Myometrial cell (primary cell): ENCODE data around the gene TNFSF15. TPM values are rescaled to one million over a fixed set of nuclear protein-coding genes. Genes with fewer than 3 reads are reported as not detected.

Experiments
- total RNA-seq: library from RNA; depleted of rRNA; stranded (reverse); fragments of >200 nt; gene quantifications from 2 replicates; pipeline ENCODE4 v1.2.3, GENCODE V29; 2015

TNFSF15 gene
- under 0.01 TPM in 1 of 2 replicates, not detected in the other for total RNA-seq

DNA sequence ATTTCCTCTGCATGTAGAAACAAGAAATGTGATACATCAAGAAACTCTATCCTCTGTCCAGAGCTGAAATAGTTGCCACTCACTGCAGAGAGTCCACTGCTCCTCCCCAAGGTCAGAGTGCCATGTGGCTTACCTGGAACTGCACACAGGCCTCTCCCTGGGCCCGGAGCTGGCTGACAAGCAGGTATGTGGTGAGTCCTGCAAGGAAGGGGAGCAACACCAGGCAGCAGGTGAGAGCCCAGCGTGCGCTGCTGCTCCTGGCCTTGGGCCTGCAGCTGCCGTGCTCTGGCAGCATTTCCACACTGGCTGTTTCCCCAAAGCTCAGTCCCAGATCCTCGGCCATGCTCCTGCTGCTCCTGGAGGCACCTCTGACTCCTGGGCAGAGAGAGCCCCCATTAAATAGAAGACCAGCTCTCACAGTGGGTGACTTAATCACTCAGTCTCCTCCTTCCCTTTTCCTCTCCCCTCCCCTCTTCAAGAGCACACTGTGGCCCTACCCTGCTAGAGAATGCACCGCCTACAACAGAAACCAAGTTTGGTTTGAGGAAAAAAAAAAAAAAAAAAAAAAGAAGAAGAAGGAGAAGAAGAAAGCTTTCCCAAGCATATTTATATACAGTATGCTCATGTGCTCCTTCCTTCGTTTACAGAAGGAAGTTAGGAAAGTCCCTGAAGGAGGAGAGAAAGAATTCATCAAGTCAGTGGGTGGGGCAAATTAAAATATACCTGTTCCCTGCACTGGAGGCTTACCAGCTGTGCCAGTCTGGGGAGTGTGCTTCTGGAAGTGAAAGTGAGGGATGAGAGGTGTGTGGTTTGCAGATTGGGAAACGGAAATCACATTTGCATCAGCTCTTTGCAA, at the start of gene TNFSF15:
Gene TNFSF15 (minus strand): TSS at position 370 of the 856 bp plus-strand sequence. CDS start 27 bp downstream, at position 343.

Other genes starting within 250 kb of the TNFSF15 start
- gene ATP6V1G1, start 218.3 kb downstream of the TNFSF15 start, total RNA-seq = 70.4 and 78.7 TPM in 2 replicates
- gene TMEM268, start 194.7 kb downstream of the TNFSF15 start, total RNA-seq = 5.8 and 6.3 TPM in 2 replicates
- gene TEX53, start 148.2 kb downstream of the TNFSF15 start, total RNA-seq = not detected in 2 replicates
- gene TEX48, start 123.8 kb downstream of the TNFSF15 start, total RNA-seq = not detected in 2 replicates
- gene TNFSF8, start 124.6 kb upstream of the TNFSF15 start, total RNA-seq = not detected in 2 replicates